WTC11 (cell line): Measurements from ENCODE around the gene PFKP. TPM values are rescaled to one million over a fixed set of nuclear protein-coding genes. Genes with fewer than 3 reads are reported as not detected.

Experiments
- ATAC-seq: fragments of 200-7000 bp; cut with Tn5 transposase; 2 replicates; pipeline ENCODE4 v1.10.0; 2021; ENCODE audit warnings: mild to moderate bottlenecking, moderate library complexity
- CTCF ChIA-PET: fragments of 300-600 bp; sonication (Branson Sonifier 250); formaldehyde crosslinking; loops from one replicate; lab custom pipeline; 2021; ENCODE audit warnings: antibody characterized with exemption; lab: Charles Lee
- POLR2A ChIA-PET: fragments of 350-600 bp; sonication (Branson Sonifier 250); formaldehyde crosslinking; loops from one replicate; lab custom pipeline; 2021; ENCODE audit warnings: antibody characterized with exemption; lab: Charles Lee
- DNase-seq: peaks from one replicate; pipeline ENCODE4 v3.0.0; 2021; ENCODE audit warnings: low spot score
- H3K27ac Mint-ChIP-seq: 2 replicates; pipeline ENCODE4 v1.8.0; 2021; ENCODE audit warnings: mixed read lengths
- H3K27me3 Mint-ChIP-seq: 2 replicates; pipeline ENCODE4 v1.8.0; 2021; ENCODE audit warnings: low read depth, mild to moderate bottlenecking, moderate library complexity, mixed read lengths
- H3K36me3 Mint-ChIP-seq: 2 replicates; pipeline ENCODE4 v1.8.0; 2021; ENCODE audit warnings: mixed read lengths
- H3K4me1 Mint-ChIP-seq: 2 replicates; pipeline ENCODE4 v1.8.0; 2022; ENCODE audit warnings: mixed read lengths
- H3K4me3 Mint-ChIP-seq: 2 replicates; pipeline ENCODE4 v1.8.0; 2021; ENCODE audit warnings: mild to moderate bottlenecking, moderate library complexity, mixed read lengths
- H3K9me3 Mint-ChIP-seq: 2 replicates; pipeline ENCODE4 v1.8.0; 2021; ENCODE audit warnings: mixed read lengths
- AR ChIP-seq: fragments of 250-450 bp; sonication (Bioruptor Pico); IDR thresholded peaks from 2 replicates; pipeline ENCODE4 v1.9.0; 2021; ENCODE audit warnings: mild to moderate bottlenecking
- ARID4B ChIP-seq: sonication (generic); formaldehyde crosslinking; IDR thresholded peaks from 2 replicates; pipeline ENCODE4 v1.8.0; 2023; ENCODE audit warnings: missing genetic modification reagents, mild to moderate bottlenecking, borderline replicate concordance
- ATF3 ChIP-seq: sonication (generic); formaldehyde crosslinking; conservative IDR thresholded peaks from 2 replicates; pipeline ENCODE4 v1.8.1; 2022; ENCODE audit warnings: mild to moderate bottlenecking, missing genetic modification reagents
- ATF6 ChIP-seq: sonication (generic); formaldehyde crosslinking; IDR thresholded peaks from 2 replicates; pipeline ENCODE4 v1.8.1; 2023; ENCODE audit warnings: mild to moderate bottlenecking, missing genetic modification reagents
- E2F4 ChIP-seq: sonication (generic); formaldehyde crosslinking; IDR thresholded peaks from 2 replicates; pipeline ENCODE4 v1.8.1; 2022; ENCODE audit warnings: low read depth, mild to moderate bottlenecking, moderate library complexity, missing genetic modification reagents, borderline replicate concordance
- E2F5 ChIP-seq: sonication (generic); formaldehyde crosslinking; IDR thresholded peaks from 2 replicates; pipeline ENCODE4 v1.8.1; 2022; ENCODE audit warnings: mild to moderate bottlenecking, moderate library complexity, missing genetic modification reagents
- FOXJ3 ChIP-seq: sonication (generic); formaldehyde crosslinking; IDR thresholded peaks from 2 replicates; pipeline ENCODE4 v1.9.0; 2021; ENCODE audit warnings: missing genetic modification reagents, mild to moderate bottlenecking, borderline replicate concordance
- GABPB1 ChIP-seq: sonication (generic); formaldehyde crosslinking; IDR thresholded peaks from 2 replicates; pipeline ENCODE4 v1.8.1; 2023; ENCODE audit warnings: mild to moderate bottlenecking, missing genetic modification reagents
- HMGA2 ChIP-seq: fragments of 250-450 bp; sonication (Bioruptor Pico); IDR thresholded peaks from 2 replicates; pipeline ENCODE4 v1.4.0; 2021; ENCODE audit warnings: mild to moderate bottlenecking, moderate library complexity
- MYBL2 ChIP-seq: sonication (generic); formaldehyde crosslinking; IDR thresholded peaks from 2 replicates; pipeline ENCODE4 v1.8.1; 2023; ENCODE audit warnings: mild to moderate bottlenecking, moderate library complexity, missing genetic modification reagents
- USF1 ChIP-seq: sonication (generic); formaldehyde crosslinking; IDR thresholded peaks from 2 replicates; pipeline ENCODE4 v1.8.0; 2022; ENCODE audit warnings: mild to moderate bottlenecking, missing genetic modification reagents
- ZNF263 ChIP-seq: sonication (generic); formaldehyde crosslinking; IDR thresholded peaks from 2 replicates; pipeline ENCODE4 v1.8.1; 2022; ENCODE audit warnings: low read depth, mild to moderate bottlenecking, moderate library complexity, missing genetic modification reagents
- ZNF425 ChIP-seq: fragments of 250-450 bp; sonication (Bioruptor Pico); conservative IDR thresholded peaks from 2 replicates; pipeline ENCODE4 v1.9.0; 2021; ENCODE audit warnings: mild to moderate bottlenecking
- total RNA-seq: library from RNA; stranded (reverse); gene quantifications from 3 replicates; pipeline ENCODE4 v1.2.3, GENCODE V29; 2021

PFKP gene
- total RNA-seq, 1 experiment from 2014 or later = 127 TPM

GRCh38 chr10:3074145-3074665 lies 6.9 kb downstream of the PFKP start (continued):
- no peak for TF ChIP-seq ARID4B (CRISPR knock-in tag)

- Mint-ChIP-seq H3K4me1 (peaks cover 78% of the 10 kb centered on the region), H3K4me3 (no peak overlapping the region), H3K27me3 (no peaks in the 10 kb centered on the region; the same call in 1 of the 2 replicates), H3K27ac (peak overlapping the region; percentile 74), H3K36me3 (peaks cover 37% of the 10 kb centered on the region), H3K9me3 (no peaks in the 10 kb centered on the region)
- TF ChIP-seq HMGA2 (CRISPR knock-in tag) = no peak
- TF ChIP-seq ATF6 (CRISPR knock-in tag) = no peak
- TF ChIP-seq ATF3 (CRISPR knock-in tag) = no peak
- TF ChIP-seq GABPB1 (CRISPR knock-in tag) = no peak
- TF ChIP-seq FOXJ3 (CRISPR knock-in tag) = no peak
- no peak for TF ChIP-seq USF1 (CRISPR knock-in tag)
- no peak for TF ChIP-seq MYBL2 (CRISPR knock-in tag)
- no peak for TF ChIP-seq E2F5 (CRISPR knock-in tag)
- TF ChIP-seq ZNF425 (CRISPR knock-in tag) = no peak
- no peak for TF ChIP-seq AR (CRISPR knock-in tag)
- TF ChIP-seq E2F4 (CRISPR knock-in tag) = no peak
- TF ChIP-seq ZNF263 (CRISPR knock-in tag) = no peak
- ATAC-seq (no peak), DNase-seq (no peak)
- ChIA-PET CTCF (no interaction called here), POLR2A (no interaction called here)
These were observed 7.7 kb downstream of the PFKP start for GRCh38 chr10:3074985-3075600.
